ENCODE results near the gene ANKRD13C.
A peak's percentile ranks its signal among the peaks of the same experiment; 100 is the strongest.

ANKRD13C gene

DNA sequence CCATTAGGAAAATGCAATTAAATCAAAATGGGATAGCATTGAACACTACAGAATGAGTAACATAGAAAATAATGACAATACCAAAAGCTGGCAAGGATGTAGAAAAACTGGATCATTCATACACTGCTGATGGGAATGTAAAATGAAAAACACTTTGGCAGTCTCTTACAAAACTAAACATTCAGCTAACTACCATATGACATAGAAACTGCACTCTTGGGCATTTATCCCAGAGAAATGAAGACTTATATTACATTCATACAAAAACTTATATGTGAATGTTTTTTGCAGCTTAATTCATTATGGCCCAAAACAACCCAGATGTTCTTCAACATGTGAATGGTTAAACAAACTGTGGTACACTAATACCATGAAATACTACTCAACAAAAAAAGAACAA lies 66.4 kb downstream of the ANKRD13C start:
- no peak for DNase-seq

DNA sequence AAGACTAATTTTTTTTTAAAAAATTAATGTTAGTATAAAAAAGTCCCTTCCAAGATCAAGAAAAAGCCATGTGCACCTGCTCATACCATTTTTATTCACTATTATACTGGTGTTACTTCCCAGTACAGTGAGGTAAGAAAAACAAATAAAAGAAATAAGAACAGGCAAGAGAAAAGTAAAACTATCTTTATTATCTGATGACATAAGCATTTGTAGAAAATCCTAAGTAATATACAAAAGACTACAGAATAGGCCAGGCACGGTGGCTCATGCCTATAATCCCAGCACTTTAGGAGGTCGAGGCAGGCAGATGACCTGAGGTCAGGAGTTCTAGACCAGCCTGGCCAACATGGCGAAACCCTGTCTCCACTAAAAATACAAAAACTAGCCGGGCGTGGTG lies 68.1 kb downstream of the ANKRD13C start:
- DNase-seq: no peak

DNA sequence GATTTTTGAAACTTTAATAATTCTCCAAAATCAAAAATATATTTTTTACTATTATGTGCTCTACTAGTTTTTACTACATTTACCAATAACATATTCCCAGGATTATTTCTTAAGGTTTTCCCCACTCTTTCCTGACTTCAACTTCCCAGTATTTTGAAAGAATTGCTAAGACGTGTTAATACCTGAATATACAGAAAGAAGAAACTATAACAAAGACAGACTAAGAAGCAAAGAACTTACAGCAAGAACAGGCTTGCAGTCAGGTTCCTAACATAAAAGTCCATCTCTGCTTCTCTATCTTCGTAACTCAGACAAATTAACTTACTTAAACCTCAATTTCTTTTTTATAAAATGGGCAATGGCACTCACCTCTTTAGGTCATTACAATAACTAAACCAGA lies 70.2 kb downstream of the ANKRD13C start:
- no peak for DNase-seq

DNA sequence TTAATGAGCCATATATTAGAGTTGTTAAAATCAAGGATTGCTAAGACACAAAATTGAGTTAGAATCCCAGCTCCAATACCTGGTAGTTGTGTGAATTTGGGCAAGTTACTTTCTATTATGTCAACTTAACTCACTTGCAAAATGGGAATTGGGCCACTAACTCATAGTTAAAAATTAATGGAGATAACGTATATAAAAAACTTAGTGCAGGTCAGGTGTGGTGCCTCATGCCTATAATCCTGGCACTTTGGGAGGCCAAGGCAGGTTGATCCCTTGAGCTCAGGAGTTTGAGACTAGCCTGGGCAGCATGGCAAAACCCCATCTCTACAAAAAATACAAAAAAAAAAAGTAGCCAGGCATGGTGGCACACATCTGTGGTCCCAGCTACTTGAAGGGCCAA lies 75.8 kb downstream of the ANKRD13C start:
- DNase-seq: no peak

DNA sequence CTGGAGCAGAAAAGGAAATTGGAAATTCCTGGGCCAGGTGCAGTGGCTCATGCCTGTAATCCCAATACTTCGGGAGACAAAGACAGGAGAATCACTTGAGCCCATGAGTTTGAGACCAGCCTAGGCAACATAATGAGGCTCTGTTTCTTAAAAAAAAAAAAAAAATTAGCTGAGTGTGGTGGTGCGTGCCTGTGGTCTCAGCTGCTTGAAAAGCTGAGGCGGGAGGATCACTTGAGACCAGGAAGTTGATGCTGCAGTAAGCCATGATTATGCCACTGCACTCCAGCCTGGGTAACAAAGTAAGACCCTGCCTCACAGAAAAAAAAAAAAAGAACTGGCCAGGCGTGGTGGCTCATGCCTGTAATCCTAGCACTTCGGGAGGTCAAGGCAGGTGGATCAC lies 76.6 kb downstream of the ANKRD13C start:
- DNase-seq: no peak

DNA sequence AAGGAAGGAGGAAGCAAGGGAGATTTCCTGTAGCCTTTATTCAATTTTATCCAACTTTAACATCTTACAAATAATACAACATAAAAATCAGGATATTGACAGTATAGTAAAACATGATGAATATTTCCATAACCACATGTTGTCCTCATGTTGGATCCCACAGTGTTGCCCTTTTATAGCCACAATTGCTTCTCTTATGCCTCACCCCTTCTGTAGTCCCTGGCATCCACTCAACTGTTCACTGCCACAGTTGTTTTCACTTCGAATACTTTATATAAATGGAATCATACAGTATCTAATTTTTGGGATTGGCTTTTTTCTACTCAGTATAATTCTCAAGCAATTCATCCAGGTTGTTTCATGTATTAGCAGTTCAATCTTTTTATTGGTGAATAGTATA lies 88.6 kb downstream of the ANKRD13C start:
- no peak for DNase-seq

DNA sequence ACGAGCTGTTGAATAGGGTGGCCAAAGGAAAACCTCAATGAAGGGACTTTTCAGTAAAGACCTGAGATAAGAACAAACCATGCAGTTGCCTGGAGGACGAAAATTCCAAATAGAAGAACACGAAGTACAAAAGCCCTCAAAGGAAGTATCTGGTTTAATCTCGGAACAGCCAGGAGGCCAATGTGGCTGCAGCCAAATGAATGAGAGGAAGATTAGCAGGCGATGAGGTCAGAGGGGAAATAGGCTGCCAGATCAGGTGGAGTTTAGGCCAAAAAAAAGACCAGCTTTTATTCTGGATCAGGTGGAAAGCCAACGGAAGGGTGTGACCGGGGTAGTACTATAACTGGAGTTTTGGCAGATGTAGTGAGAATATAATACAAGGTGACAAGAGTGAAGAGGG lies 89.7 kb downstream of the ANKRD13C start:
- no peak for DNase-seq

DNA sequence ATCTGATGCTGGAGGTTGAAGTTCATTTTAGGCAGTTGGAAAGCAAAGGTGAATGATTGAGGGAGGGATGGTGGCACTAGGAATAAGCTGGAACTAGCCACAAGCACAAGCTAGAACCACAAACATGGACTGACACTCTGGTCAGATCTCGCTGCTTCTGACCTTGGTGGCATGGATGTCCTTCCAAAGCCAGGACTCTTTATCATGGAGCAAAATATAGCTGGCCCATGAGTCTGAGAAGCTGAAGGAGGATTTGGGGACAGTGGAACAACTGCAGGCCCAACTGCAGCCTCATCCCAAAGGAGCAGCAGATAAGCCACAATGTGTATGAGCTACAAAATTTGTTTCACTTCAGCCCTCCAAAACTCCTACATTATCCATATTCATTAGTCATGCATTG lies 97.9 kb downstream of the ANKRD13C start:
- no peak for DNase-seq

DNA sequence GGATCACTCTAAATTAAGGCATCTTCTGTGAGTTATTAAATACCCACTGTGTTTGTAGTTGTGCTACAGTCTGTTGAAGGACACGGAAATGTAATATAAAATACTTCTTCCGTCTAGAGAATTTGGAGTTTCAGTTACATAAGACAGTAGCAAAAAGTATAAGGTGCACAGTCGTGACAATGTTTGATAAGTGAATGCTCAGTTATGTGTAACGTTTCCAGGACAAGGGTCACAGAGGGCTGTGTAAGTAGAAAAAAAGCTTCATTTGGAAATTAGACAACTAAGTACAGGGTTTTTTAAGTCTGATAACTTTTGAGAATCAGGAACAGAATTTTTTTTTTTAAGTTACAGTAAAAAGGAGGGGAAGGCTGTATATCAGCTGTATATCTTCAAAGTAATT lies 105.8 kb downstream of the ANKRD13C start:
- no peak for DNase-seq

DNA sequence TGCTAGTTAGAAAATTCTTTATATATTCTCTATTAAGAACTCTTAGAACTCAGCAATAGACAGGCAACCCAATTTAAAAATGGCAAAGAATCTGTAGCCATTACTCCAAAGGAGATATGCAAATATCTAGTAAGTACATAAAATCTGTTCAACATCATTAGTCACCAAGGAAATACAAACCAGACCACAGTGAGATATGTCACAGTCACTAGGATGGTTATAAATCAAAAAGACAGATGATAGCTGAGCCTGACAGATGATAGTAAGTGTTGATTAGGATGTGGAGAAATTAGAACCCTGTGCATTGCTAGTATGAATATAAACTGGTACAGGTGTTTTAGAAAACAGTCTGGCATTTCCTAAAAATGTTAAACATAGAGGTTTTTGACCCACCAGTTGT lies 106.8 kb downstream of the ANKRD13C start:
- no peak for DNase-seq

DNA sequence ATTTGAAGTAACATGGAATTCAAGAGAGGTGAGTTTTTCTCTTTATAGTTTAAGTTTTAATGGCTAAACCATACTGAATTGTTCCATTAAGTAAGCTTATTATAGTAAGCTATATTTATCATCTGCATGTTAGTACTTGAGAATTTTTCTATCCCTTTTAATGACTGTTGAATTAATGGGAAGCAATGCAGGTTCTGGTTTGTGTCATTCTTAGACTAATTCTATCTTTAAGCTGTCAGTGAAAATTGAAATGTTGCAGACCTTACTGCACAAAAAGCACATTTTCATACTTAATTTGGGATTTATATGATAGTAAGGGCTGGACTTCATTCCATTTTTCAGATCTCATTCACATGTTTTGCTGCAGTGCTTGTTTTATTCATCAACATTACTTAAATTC lies 107.4 kb downstream of the ANKRD13C start:
- no peak for DNase-seq

DNA sequence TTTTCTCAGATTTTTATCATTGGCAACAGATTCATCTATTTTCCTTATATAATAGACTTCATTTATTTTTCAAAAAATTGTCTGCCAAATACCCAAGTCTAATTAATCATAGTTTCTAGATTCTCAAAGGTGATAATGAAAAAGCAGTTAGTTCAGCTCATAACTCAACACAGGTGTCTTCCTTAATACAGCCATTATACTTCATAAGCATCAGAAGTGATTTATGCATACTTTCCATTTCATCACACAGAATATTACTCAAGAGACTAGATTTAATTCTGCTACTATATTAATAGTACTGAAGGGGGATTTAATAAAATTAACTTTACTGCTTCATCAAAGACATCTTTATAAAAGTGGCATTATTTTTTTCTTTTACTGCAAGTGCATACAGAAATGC lies 114.6 kb downstream of the ANKRD13C start:
- DNase-seq: no peak

DNA sequence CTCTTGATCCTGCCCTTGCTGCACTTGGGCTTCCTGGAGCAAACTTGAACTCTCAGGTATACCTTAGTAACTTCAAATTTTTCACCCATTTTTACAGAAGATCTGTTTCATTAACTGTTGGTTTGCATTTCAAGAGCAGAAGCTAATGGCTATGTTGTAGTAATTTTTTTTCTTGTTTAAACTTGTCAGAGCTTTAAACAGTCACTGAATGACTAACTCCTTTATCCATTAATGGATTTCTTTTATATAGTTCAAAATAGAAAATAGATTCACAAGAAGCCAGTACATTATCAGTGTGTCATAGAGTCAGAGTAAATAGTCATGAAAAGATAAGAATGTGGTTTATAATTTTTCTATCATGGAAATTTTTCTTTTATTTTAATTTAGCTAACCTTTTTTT lies 119.8 kb downstream of the ANKRD13C start:
- no peak for DNase-seq

DNA sequence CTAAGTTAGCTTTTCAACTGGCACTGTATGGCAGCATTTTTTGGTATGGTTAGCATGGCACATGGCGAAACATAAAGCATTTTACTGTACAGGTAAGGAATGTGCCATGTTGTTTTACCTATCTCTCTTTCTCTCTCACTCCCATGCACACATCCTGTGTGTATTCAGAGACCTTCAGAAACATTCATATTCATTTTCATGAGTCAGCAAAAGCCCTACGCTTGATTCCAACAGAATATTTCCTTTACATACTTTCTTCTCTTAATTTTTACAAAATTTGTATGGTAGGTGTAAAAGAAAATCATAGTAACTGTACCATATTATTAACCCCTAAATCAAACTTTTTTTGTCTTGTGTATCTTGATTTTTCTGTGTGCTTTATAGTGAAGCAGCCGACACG lies 123.0 kb downstream of the ANKRD13C start:
- DNase-seq: no peak

DNA sequence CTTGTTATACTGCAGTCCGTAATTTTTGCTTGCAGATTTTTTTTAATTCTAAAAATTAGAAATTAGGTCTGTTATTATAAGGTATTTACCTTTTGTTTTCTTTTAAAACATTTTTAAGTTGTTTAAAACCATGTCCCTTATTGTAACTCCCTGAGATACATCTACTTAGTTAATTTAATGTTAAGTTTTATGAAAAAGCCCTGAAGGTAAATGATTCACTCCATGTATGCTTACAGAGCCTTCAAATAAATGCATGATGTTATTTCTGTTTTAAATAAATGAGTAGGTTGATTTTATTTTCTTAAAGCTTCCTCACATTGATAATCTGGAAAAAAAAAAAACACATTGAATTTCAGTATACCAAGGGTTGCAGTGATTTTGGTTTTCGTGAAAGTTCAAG lies 125.9 kb downstream of the ANKRD13C start:
- no peak for DNase-seq

DNA sequence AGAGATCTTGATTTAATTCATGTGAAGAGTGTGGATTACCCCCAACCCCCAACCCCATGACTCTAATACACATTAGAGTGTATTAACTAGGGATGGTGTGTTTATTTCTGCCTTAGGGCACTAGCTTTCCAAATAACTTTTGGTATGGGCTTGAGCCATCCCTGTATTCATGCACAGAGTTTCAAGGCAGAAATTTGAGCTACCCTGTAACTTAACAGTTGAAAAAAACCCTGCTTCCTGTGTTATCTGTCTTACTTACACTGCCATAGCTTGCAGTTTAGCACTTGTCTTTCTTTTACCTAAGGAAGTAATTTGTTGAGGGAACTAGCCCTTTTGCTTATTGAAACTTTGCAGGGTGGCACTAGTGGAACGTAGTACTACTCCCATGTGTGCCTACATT lies 127.1 kb downstream of the ANKRD13C start:
- DNase-seq: no peak

DNA sequence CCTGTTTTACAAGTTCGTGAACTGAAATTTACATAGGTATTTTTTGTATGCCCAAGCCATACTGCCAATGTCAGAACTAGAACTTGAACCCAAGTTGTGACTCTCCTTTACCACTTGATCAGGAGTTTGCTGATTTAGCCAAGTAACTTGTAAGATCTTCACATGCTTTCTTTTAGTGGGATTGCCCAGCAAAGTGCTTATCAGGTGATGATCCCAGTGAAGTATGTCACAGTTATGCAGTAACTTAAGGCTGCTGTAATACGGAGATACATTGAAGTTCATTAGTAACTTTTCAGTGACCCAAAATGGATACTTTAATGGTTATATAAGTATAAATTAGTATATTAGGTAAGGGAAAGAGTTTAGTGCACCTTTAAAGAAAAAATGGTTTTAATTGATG lies 129.6 kb downstream of the ANKRD13C start:
- DNase-seq: no peak

DNA sequence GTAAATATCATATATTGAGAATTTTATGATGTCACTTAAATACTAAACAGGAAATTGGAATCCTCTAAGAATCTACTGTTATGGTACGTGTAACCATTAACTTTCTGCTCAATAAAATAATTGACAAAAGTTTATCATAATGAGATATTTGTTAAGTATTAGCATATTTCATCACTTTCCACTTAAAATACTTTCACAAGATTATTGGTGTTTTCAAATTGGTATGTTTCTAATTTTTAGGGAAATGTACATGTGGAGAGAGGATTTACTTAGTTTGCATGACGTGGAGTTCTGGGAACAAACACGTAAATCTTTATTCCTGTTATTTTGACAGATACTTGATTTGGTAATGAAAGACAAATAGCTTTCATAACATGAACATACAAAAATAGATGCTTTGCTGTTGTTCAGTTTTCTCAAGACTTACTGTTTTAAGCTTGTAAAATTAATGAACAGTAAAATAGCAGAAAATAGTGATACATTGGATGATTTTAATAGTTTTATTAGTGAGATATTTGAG lies 131.7 kb downstream of the ANKRD13C start:
- DNase-seq: no peak

DNA sequence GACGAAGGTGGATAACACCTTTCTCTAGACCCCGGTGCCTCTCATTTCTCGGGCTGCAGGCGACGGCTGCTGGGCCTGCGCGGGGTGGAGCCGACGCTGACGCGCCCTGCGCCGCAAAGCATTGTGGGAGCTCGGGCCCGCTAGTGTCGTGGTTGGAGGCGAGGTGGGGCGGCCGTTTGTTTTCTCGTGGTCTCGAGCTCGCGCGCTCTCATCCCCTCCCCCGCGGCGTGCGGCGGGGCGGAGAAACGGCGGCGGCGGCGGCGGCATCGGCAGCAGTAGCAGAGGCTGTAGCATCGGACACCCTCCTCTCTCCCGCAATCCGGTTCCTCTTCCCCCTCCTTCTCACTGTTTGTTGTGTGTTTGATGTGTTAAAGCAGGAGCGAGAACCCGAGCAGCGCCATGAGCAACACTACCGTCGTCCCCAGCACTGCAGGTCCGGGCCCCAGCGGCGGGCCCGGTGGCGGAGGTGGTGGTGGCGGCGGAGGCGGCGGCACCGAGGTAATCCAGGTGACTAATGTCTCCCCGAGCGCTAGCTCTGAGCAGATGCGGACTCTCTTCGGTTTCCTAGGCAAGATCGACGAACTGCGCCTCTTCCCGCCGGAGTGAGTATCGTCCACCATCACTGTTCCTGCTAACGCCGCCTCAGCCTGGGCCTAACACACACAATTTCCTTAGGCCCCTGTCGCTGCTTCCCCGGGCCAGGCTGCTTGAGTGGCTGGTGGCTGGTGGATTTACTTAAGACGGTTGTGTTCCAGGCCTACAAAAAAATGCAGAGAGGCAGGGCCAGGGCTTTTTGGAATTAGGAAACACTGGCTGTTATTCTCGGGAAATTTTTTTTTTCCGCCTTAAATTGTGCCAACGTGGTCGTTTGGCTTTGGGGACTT lies 133.0 kb downstream of the ANKRD13C start, which contains the start of gene SRSF11:
Gene SRSF11, plus strand, starts transcription at position 143 of the 884 bp plus-strand sequence. Its CDS starts 257 bp downstream, at position 400.
- peak; percentile 95 for DNase-seq

DNA sequence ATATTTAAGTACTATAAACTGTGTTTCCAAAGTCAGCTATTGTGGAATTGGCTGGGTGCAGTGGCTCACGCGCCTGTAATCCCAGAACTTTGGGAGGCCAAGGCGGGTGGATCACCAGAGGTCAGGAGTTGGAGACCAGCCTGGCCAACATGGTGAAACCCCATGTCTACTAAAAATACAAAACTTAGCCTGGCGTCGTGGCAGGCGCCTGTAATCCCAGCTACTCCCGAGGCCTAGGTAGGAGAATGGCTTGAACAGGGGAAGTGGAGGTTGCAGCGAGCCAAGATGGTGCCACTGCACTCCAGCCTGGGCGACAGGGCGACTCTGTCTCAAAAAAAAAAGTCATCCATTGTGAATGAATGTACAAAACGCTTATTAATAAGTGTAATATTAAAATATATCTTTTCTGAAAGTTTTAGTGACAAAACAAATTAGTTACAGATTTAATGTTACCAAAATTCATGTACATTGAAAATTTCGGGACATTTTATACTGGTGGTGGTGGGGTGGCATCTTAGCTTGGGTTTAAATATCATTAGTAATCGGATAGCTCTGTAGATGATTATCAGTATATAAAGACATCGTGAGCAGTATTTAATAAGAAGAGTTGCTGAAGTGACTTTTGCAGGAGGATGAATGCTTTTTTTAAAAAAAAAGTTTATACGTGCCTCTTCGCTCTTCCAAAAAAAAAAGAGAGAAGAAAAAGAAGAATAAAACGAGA lies 133.8 kb downstream of the ANKRD13C start:
- no peak for DNase-seq

DNA sequence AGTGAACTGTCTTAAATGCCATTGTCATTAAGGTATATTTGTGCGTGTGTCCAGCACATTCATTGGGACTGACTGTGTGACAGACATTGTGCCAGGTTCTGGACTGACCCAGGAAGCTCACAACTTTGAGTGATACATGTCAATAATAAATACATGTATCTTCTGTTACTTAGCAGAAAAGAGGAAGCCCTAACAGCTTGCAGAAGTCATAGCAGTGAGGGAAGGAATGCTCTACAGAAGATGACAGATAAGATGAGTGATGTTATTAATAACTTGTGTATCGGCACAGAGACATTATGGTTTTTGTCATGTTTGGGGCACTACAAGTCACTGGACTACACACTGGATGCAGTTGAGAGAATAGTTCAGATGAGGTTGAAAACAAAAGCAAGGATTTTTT lies 134.5 kb downstream of the ANKRD13C start:
- no peak for DNase-seq

DNA sequence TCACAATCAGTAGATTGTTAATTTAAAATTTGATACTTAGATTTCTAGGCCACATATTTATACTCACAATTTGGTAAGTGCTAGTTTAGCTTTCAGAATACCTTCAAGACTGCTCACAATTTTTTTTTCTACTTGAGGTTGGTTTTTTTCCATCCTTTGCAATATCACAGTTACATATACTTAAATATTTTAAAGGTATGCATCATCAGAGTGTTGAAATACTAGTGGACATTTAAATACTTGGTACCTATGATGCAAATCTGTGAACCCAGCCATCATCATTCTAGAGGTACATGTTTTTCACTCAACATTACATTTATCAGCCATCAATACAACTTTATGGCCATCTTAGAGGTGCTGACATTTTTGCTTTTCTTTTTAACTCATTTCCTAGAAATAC lies 143.0 kb downstream of the ANKRD13C start:
- no peak for DNase-seq

DNA sequence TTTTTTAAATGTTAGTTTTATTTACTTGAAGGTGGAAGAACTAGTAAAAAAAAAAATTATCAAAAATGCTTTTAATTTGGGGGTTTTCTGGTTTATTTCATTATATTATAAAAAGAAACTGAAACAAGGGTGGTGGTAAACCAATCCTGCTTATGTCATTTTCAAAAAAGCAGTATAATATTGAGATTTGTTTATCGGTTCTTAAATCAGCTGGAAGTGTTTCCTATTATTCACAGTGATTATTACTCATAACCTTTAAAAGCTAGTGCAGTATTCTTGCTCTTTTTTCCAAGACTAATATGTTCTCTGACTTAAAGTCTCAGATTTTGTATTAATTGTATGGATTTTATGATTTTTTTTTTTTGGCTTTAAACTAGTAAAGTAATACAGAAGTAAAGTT lies 143.7 kb downstream of the ANKRD13C start:
- no peak for DNase-seq
